H9 (cell line): ENCODE results near the gene PDZD2. TPM values are rescaled to one million over a fixed set of nuclear protein-coding genes. Genes with fewer than 3 reads are reported as not detected.

Experiments
- DNase-seq: peaks from one replicate; pipeline ENCODE4 v3.0.0-alpha.2; 2017
- H2AFZ ChIP-seq: one replicate; pipeline ENCODE4 v1.6.1; 2013; ENCODE audit warnings: mild to moderate bottlenecking, low read length, control low read depth, moderate library complexity
- H2AK5ac ChIP-seq: 2 replicates; pipeline ENCODE4 v1.6.1; 2013; ENCODE audit warnings: low read length, control low read depth, mixed read lengths; ENCODE audit not compliant: insufficient read length
- H2BK120ac ChIP-seq: one replicate; pipeline ENCODE4 v1.6.1; 2013; ENCODE audit warnings: low read depth, mild to moderate bottlenecking, low read length, control low read depth, inconsistent platforms; ENCODE audit not compliant: poor library complexity, severe bottlenecking
- H2BK12ac ChIP-seq: 2 replicates; pipeline ENCODE4 v1.6.1; 2013; ENCODE audit warnings: low read length, control low read depth, mixed read lengths, low read depth; ENCODE audit not compliant: insufficient read length
- H2BK15ac ChIP-seq: 2 replicates; pipeline ENCODE4 v1.6.1; 2013; ENCODE audit warnings: low read depth, low read length, control low read depth
- H2BK20ac ChIP-seq: one replicate; pipeline ENCODE4 v1.6.1; 2013; ENCODE audit warnings: low read depth, mild to moderate bottlenecking, low read length, control low read depth, inconsistent platforms; ENCODE audit not compliant: poor library complexity, severe bottlenecking
- H2BK5ac ChIP-seq: 2 replicates; pipeline ENCODE4 v1.6.1; 2013; ENCODE audit warnings: low read length, control low read depth, mixed read lengths; ENCODE audit not compliant: insufficient read length
- H3K14ac ChIP-seq: 2 replicates; pipeline ENCODE4 v1.6.1; 2013; ENCODE audit warnings: low read length, control low read depth; ENCODE audit not compliant: insufficient read depth
- H3K18ac ChIP-seq: 2 replicates; pipeline ENCODE4 v1.6.1; 2013; ENCODE audit warnings: low read depth, mild to moderate bottlenecking, mixed read lengths, low read length, control low read depth; ENCODE audit not compliant: insufficient read length
- H3K23ac ChIP-seq: 2 replicates; pipeline ENCODE4 v1.6.1; 2013; ENCODE audit warnings: low read length, control low read depth, mixed read lengths, low read depth; ENCODE audit not compliant: insufficient read length
- H3K23me2 ChIP-seq: 2 replicates; pipeline ENCODE4 v1.6.1; 2013; ENCODE audit warnings: low read depth, mild to moderate bottlenecking, mixed read lengths, low read length, control low read depth; ENCODE audit not compliant: insufficient read length, poor library complexity, severe bottlenecking
- H3K27ac ChIP-seq: 2 replicates; pipeline ENCODE4 v1.5.1; 2013; ENCODE audit warnings: low read length, control low read depth, mixed read lengths, low read depth; ENCODE audit not compliant: insufficient read length
- H3K27me3 ChIP-seq: 2 replicates; pipeline ENCODE4 v1.6.1; 2013; ENCODE audit warnings: low read length, control low read depth, inconsistent platforms; ENCODE audit not compliant: insufficient read depth
- H3K4ac ChIP-seq: 2 replicates; pipeline ENCODE4 v1.6.1; 2013; ENCODE audit warnings: low read depth, mild to moderate bottlenecking, control low read depth, inconsistent platforms, low read length, moderate library complexity
- H3K4me1 ChIP-seq: 2 replicates; pipeline ENCODE4 v1.6.1; 2013; ENCODE audit warnings: low read length, control low read depth, inconsistent platforms; ENCODE audit not compliant: insufficient read depth
- H3K4me2 ChIP-seq: 2 replicates; pipeline ENCODE4 v1.6.1; 2013; ENCODE audit warnings: low read length, control low read depth, mixed read lengths; ENCODE audit not compliant: insufficient read length, insufficient read depth
- H3K56ac ChIP-seq: 2 replicates; pipeline ENCODE4 v1.6.1; 2013; ENCODE audit warnings: low read depth, mild to moderate bottlenecking, mixed read lengths, low read length, control low read depth; ENCODE audit not compliant: insufficient read length
- H3K79me1 ChIP-seq: 2 replicates; pipeline ENCODE4 v1.6.1; 2013; ENCODE audit warnings: low read depth, mild to moderate bottlenecking, moderate library complexity, low read length, control low read depth, inconsistent platforms; ENCODE audit not compliant: insufficient read depth, poor library complexity, severe bottlenecking
- H3K79me2 ChIP-seq: 2 replicates; pipeline ENCODE4 v1.6.1; 2013; ENCODE audit warnings: low read length, control low read depth, inconsistent platforms; ENCODE audit not compliant: insufficient read depth
- H3K9ac ChIP-seq: 2 replicates; pipeline ENCODE4 v1.6.1; 2013; ENCODE audit warnings: low read length, control low read depth, mixed read lengths; ENCODE audit not compliant: insufficient read length; ENCODE audit errors: extremely low read depth
- H3K9me3 ChIP-seq: one replicate; pipeline ENCODE4 v1.6.1; 2013; ENCODE audit warnings: low read depth, low read length, inconsistent platforms; ENCODE audit not compliant: control insufficient read depth
- H3T11ph ChIP-seq: one replicate; pipeline ENCODE4 v1.6.1; 2013; ENCODE audit warnings: mild to moderate bottlenecking, low read length, control low read depth, inconsistent platforms
- H4K20me1 ChIP-seq: one replicate; pipeline ENCODE4 v1.6.1; 2013; ENCODE audit not compliant: control insufficient read depth, insufficient read length, insufficient read depth
- H4K5ac ChIP-seq: 2 replicates; pipeline ENCODE4 v1.6.1; 2013; ENCODE audit warnings: low read depth, mild to moderate bottlenecking, mixed read lengths, low read length, control low read depth; ENCODE audit not compliant: insufficient read length
- H4K8ac ChIP-seq: replicated peaks from 2 replicates; pipeline ENCODE4 v1.6.1; 2013; ENCODE audit warnings: low read length, control low read depth, mixed read lengths, low read depth; ENCODE audit not compliant: insufficient read length
- H4K91ac ChIP-seq: 2 replicates; pipeline ENCODE4 v1.6.1; 2013; ENCODE audit warnings: low read depth, mild to moderate bottlenecking, moderate library complexity, mixed read lengths, low read length, control low read depth; ENCODE audit not compliant: insufficient read length
- H3K27ac Mint-ChIP-seq, 3 experiments: 2 replicates in 2 of 3; 3 replicates in 1 of 3; pipeline ENCODE4 v1.8.0; 2020 to 2021; ENCODE audit warnings: mixed read lengths in 3 of 3, mild to moderate bottlenecking in 1 of 3, moderate library complexity in 1 of 3
- H3K27me3 Mint-ChIP-seq: 2 replicates; pipeline ENCODE4 v1.8.0; 2021; ENCODE audit warnings: low read depth, mild to moderate bottlenecking, moderate library complexity, mixed read lengths
- H3K36me3 Mint-ChIP-seq, 3 experiments: 2 replicates in 2 of 3; 3 replicates in 1 of 3; pipeline ENCODE4 v1.8.0; 2020 to 2021; ENCODE audit warnings: low read depth in 3 of 3, mixed read lengths in 3 of 3; ENCODE audit not compliant: insufficient read depth in 1 of 3
- H3K4me1 Mint-ChIP-seq, 2 experiments: 2 replicates each; pipeline ENCODE4 v1.8.0; 2020; ENCODE audit warnings: mixed read lengths in 2 of 2
- H3K4me3 Mint-ChIP-seq, 2 experiments: 2 replicates in 1 of 2; 3 replicates in 1 of 2; pipeline ENCODE4 v1.8.0; 2020 to 2021; ENCODE audit warnings: mild to moderate bottlenecking in 2 of 2, mixed read lengths in 2 of 2, moderate library complexity in 1 of 2
- H3K9me3 Mint-ChIP-seq, 2 experiments: 2 replicates in 1 of 2; 3 replicates in 1 of 2; pipeline ENCODE4 v1.8.0; 2020; ENCODE audit warnings: mild to moderate bottlenecking in 2 of 2, mixed read lengths in 2 of 2, moderate library complexity in 1 of 2
- WGBS: extraction: QIAGEN DNeasy Blood & Tissue Kit; methylation state at CpG from one replicate; pipeline ENCODE4 v1.1.7; 2013; ENCODE audit warnings: missing lambda C conversion rate, low lambda C conversion rate, mixed read lengths; ENCODE audit not compliant: insufficient read length; ENCODE audit errors: extremely low coverage; 5-methylcytosine and 5-hydroxymethylcytosine counted together
- total RNA-seq: library from RNA; stranded (reverse); gene quantifications from 2 replicates; pipeline ENCODE4 v1.2.1, GENCODE V29; 2021
- TF ChIP-seq, protein P1 (sequence below): fragments of 200-600 bp; sonication (generic); conservative IDR thresholded peaks from 3 replicates; pipeline ENCODE4 v1.8.0; 2021; ENCODE audit warnings: antibody characterized with exemption, mild to moderate bottlenecking

PDZD2 gene
- total RNA-seq, 1 experiment from 2014 or later: 9.9 TPM

DNA sequence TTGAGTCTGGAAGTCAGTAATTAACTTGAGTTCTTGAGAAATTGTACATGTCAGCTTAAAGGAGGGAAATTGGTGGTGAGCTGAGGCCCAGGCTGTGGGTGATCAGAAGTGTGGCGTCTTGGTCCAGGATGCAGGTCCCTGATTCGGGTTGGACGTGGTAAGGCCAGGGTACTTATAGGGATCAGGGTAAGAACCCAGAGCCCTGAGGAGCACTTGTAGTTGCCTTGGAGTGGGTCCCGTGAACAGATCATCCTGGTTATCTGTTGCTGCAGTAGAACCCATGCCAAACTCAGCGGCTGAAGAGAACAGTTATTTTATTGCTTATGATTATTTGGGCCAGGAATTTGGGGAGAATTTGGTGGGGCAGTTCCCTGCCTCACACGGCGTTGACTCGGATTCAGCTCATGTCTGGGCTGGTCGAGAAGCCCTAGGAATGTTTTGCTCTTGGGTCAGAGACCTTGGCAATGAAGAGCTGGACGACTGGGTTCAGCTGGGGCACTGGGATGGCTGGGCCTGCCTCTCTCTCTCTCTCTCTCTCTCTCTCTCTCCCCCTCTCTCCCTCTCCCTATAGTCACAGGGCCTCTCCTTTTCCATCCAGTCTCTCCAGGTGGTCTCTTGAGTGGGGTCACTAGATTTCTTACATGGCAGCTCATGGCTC, 73.1 kb downstream of the PDZD2 start:
- Histone ChIP-seq H2BK12ac (no peak overlapping the region), H4K20me1 (no peaks in the 10 kb centered on the region), H3K18ac (no peak overlapping the region), H4K91ac (no peak overlapping the region), H2AFZ (no peak overlapping the region), H3K23me2 (no peaks in the 10 kb centered on the region), H3K9ac (no peak overlapping the region), H3K79me2 (no peaks in the 10 kb centered on the region), H3K27ac (no peak overlapping the region), H3K14ac (no peak overlapping the region), H3K4ac (no peak overlapping the region), H4K8ac (no peak overlapping the region), H2BK20ac (no peak overlapping the region), H3K4me2 (no peak overlapping the region), H3K27me3 (no peaks in the 10 kb centered on the region), H2AK5ac (no peak overlapping the region), H2BK120ac (no peak overlapping the region), H3K4me1 (no peaks in the 10 kb centered on the region; the same call in 1 of the 2 replicates), H3K56ac (no peak overlapping the region), H3T11ph (no peak overlapping the region), H3K79me1 (no peaks in the 10 kb centered on the region), H3K9me3 (no peaks in the 10 kb centered on the region), H4K5ac (no peak overlapping the region), H2BK15ac (no peak overlapping the region), H3K23ac (no peak overlapping the region), H2BK5ac (no peak overlapping the region)
- TF ChIP-seq, protein P1, sequence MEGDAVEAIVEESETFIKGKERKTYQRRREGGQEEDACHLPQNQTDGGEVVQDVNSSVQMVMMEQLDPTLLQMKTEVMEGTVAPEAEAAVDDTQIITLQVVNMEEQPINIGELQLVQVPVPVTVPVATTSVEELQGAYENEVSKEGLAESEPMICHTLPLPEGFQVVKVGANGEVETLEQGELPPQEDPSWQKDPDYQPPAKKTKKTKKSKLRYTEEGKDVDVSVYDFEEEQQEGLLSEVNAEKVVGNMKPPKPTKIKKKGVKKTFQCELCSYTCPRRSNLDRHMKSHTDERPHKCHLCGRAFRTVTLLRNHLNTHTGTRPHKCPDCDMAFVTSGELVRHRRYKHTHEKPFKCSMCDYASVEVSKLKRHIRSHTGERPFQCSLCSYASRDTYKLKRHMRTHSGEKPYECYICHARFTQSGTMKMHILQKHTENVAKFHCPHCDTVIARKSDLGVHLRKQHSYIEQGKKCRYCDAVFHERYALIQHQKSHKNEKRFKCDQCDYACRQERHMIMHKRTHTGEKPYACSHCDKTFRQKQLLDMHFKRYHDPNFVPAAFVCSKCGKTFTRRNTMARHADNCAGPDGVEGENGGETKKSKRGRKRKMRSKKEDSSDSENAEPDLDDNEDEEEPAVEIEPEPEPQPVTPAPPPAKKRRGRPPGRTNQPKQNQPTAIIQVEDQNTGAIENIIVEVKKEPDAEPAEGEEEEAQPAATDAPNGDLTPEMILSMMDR: no peak
- Mint-ChIP-seq H3K27ac (peak overlapping the region in 1 of 3 experiments; percentile 17; a peak in 2 of 7 replicates), H3K27me3 (no peaks in the 10 kb centered on the region), H3K9me3 (no peaks in the 10 kb centered on the region), H3K4me1 (peaks cover 4 to 11% of the 10 kb centered on the region in 2 experiments), H3K36me3 (no peaks in the 10 kb centered on the region), H3K4me3 (no peak overlapping the region)
- DNase-seq: no peak
- WGBS: no CpG with 5 or more reads among the region's 10 CpGs
